Hematopoietic multipotent progenitor cell treated with erythropoietin and hydrocortisone succinate and interleukin-3 and kit ligand, for 6 days (in vitro differentiated cells): ENCODE data around the gene PSMD13.

Source experiments
- DNase-seq: peaks from one replicate; pipeline ENCODE4 v3.0.0-alpha.2; 2015

The PSMD13 gene

GRCh38 chr11:290621-291231, 54.0 kb downstream of the PSMD13 start:
- DNase-seq, result no peak

DNA sequence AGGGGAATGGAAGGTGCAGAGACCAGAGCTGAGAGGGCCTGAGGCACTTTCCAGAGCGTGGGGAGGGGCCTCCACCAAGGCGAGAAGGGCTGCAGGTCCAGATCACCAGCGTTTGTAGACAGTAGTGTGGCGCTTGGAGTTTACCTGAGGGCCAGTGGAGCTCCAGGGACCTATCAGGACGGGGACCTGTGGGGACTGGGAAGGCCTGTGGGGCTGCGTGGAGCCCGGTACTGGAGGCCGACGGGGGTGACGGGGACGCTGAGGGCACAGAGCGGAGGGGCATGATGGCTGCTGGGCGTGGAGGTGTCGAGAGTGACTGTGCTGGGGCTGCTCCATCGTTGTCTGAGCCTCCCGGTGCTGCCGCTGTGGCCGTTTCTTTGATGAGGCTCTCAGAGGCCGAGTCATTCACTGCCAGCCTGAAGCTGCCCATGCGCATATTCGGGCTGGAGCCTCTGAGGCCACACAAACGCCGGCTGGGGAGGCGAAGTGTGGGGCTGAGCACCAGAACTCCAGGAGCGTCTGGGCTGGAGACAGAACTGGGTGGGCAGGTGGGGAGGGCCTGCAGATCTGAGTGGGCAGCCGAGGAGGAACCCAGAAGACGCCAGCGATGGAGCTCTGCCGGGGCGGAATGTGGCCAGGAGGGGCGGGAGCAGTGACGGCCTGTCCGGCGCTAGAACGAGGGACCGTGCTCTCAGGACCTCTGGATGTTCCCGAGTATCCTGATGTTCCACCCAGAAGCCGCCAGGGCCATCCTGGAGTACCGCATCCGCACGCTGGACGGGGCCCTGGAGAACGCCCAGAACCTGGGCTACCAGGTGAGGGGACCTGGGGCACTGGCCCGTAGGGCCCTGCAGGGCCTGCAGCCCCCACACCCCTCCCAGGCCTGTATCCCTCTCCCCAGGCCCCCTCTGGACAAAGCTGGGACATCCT, 54.8 kb downstream of the PSMD13 start:
- no peak for DNase-seq

DNA sequence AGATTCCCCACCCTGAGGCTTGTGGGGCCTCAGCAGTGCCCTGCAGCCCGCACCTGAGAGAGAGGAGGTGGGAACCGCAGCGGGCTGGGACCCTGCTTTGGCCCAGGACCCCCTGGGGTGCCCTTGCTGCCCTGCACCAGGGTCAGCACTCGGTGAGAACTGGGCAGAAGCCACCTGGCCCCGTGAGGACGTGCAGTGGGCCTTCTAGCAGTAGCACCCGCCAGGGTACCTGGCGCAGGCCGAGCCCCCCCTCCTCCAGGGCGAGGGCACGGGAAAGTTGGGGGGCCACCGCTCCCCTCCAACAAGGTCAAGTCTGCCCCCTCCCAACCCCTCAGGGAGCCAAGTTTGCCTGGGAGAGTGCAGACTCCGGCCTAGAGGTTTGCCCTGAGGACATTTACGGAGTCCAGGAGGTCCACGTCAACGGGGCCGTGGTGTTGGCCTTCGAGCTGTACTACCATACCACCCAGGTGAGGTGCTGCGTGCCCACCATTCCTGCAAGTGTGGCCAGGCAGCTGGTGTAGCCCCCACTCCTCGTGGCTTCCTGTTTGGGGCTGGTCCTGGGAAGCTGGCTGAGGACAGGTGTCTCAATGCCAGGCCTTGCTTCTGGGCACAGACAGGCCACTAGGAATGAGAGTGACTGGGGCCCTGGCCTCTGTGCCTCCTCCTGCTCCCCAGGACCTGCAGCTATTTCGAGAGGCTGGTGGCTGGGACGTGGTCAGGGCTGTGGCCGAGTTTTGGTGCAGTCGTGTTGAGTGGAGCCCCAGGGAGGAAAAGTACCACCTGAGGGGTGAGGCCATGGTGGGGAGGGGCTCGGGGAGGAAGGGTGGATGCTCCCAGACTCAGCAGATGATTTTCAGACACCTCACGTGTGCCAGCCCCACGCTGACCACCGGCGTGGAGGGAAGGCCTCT, 55.7 kb downstream of the PSMD13 start:
- no peak for DNase-seq

GRCh38 chr11:293271-293851, 56.6 kb downstream of the PSMD13 start:
- no peak for DNase-seq

- no peak for DNase-seq
These were observed 57.3 kb downstream of the PSMD13 start for GRCh38 chr11:293852-294661.

GRCh38 chr11:294780-295179, 58.0 kb downstream of the PSMD13 start:
- no peak for DNase-seq

- DNase-seq, result no peak
These were observed 58.8 kb downstream of the PSMD13 start for GRCh38 chr11:295351-296170.

- DNase-seq, result no peak
These were observed 59.6 kb downstream of the PSMD13 start for GRCh38 chr11:296171-297050.

DNA sequence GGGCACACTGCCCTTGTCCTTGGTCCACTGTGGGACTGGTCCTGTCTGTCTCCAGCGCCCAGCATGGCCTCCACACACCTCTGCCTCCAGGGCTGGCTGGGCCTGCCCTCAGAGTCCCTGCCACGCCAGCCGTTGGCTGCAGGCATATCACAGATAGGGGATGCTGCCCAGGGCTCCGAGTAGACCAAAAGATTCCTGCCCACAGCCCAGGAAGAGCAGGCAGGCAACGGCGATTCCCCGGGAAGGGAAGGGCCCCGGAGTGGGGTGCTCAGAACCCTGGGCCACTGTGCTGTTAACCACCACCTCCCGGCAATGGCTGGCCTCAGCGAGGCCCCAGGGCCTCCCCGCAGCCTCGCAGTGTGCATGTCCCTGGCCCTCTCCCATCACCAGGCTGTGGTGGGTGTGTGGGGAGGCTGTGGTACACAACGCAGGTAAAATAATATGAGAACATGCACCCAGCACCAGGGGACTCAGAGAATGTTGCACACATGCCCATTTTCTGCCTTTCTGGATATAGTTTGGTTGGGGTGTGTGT, 60.3 kb downstream of the PSMD13 start:
- no peak for DNase-seq

- DNase-seq, result peak; percentile 44
These were observed 61.0 kb downstream of the PSMD13 start for GRCh38 chr11:297586-298405.

GRCh38 chr11:298406-299065, 61.8 kb downstream of the PSMD13 start:
- DNase-seq, result no peak

GRCh38 chr11:299081-299891, 62.5 kb downstream of the PSMD13 start, which contains the start of gene IFITM5:
TSS of gene IFITM5 (minus strand) at chr11:299526. CDS start at chr11:299490, 36 bp downstream.
- no peak for DNase-seq

DNA sequence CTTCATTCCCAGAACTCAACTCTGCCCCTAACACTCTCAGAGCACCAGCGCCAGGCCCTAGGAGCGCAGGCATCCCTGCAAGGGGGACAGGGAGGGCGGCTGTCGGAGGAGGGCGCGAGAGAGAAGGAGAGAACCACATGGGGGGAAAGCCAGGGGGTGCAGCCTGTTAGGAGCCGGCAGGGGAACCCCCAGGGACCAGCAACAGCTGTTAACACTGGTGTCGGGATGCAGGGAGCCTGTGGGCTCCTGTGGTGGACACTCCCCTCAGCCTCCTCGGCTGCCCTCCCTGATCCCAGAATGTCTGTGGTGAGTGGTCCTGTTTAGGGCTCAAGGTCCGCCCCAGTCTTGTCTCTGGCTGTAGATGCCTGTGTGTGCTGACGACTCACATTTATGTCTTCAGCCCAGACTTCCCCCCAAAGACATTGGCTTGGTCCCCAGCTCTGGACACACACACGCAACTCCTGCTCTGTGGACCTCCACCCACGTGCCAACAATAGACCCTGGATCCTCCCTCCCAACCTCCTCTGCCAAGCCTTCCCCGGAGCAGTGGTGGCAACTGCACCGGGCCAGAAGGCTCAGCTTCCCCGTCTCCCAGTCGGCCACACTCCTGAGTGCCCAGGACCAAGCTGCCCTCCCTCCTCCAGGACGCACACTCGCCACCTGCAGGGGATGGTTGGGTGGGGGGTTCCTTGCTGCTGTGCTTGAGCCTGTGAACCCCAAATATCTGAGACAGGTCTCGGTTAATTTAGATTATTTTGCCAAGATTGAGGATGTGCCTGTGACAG, 63.4 kb downstream of the PSMD13 start:
- peak; percentile 57 for DNase-seq
